GM12878 (cell line): Measurements from ENCODE around the gene SLC9A3.

Experiments
- HDGF ChIP-seq: fragments of 450-650 bp; IDR thresholded peaks from 2 replicates; pipeline ENCODE4 v1.6.1; 2016; ENCODE audit warnings: antibody characterized with exemption
- SRF ChIP-seq, 2 experiments: IDR thresholded peaks; 2 replicates each; pipeline ENCODE4 v1.6.1; 2011; ENCODE audit warnings: low read depth in 2 of 2, low read length in 2 of 2, mild to moderate bottlenecking in 1 of 2, moderate library complexity in 1 of 2
- TCF12 ChIP-seq: IDR thresholded peaks from 2 replicates; pipeline ENCODE4 v1.6.1; 2011; ENCODE audit warnings: low read depth, mild to moderate bottlenecking, low read length
- ZNF274 ChIP-seq: IDR thresholded peaks from one replicate; pipeline ENCODE4 v1.8.0; 2011; ENCODE audit not compliant: insufficient read length, insufficient read depth
- TF ChIP-seq, protein P1 (sequence below), 3 experiments: IDR thresholded peaks in 2 of 3; conservative IDR thresholded peaks in 1 of 3; 2 replicates each; pipeline ENCODE4 v1.5.1; 2011; ENCODE audit warnings: low read depth in 3 of 3, low read length in 3 of 3, mild to moderate bottlenecking in 3 of 3, control low read depth in 2 of 3, moderate library complexity in 2 of 3, inconsistent platforms in 1 of 3, mixed read lengths in 1 of 3; ENCODE audit not compliant: control insufficient read depth in 2 of 3, insufficient read depth in 1 of 3; ENCODE audit errors: extremely low read depth in 1 of 3
- TF ChIP-seq, protein P2 (sequence below): fragments of 150-350 bp; IDR thresholded peaks from 2 replicates; pipeline ENCODE4 v1.6.1; 2016; ENCODE audit warnings: low read depth, low read length

DNA sequence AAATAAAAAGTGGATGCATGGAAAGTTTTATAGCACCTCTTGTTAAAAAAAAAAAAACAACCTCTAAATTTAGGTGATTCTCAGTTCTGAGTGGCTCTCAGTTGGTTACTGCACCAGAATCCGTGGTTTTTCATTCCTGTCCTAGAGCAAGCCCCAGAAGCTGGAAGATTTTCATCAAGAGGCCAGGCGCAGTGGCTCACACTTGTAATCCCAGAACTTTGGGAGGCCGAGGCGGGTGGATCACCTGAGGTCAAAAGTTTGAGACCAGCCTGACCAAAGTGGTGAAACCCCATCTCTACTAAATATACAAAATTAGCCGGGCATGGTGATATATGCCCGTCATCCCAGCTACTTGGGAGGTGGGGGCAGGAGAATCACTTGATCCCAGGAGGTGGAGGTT lies 27.2 kb upstream of the SLC9A3 start:
- TF ChIP-seq SRF (IDR thresholded peaks at IDR 0.05; ENCODE audit: low read depth in 2 of 2, low read length in 2 of 2) (no peak), HDGF (no peak), ZNF274 (no peak), TCF12 (no peak)
- TF ChIP-seq, protein P1, sequence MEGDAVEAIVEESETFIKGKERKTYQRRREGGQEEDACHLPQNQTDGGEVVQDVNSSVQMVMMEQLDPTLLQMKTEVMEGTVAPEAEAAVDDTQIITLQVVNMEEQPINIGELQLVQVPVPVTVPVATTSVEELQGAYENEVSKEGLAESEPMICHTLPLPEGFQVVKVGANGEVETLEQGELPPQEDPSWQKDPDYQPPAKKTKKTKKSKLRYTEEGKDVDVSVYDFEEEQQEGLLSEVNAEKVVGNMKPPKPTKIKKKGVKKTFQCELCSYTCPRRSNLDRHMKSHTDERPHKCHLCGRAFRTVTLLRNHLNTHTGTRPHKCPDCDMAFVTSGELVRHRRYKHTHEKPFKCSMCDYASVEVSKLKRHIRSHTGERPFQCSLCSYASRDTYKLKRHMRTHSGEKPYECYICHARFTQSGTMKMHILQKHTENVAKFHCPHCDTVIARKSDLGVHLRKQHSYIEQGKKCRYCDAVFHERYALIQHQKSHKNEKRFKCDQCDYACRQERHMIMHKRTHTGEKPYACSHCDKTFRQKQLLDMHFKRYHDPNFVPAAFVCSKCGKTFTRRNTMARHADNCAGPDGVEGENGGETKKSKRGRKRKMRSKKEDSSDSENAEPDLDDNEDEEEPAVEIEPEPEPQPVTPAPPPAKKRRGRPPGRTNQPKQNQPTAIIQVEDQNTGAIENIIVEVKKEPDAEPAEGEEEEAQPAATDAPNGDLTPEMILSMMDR (IDR thresholded peaks at IDR 0.05 in 2 of 3, conservative IDR thresholded peaks at IDR 0.05 in 1 of 3; ENCODE audit: control insufficient read depth in 2 of 3, extremely low read depth in 1 of 3, insufficient read depth in 1 of 3, low read depth in 3 of 3, low read length in 3 of 3): no peak
- TF ChIP-seq, protein P2, sequence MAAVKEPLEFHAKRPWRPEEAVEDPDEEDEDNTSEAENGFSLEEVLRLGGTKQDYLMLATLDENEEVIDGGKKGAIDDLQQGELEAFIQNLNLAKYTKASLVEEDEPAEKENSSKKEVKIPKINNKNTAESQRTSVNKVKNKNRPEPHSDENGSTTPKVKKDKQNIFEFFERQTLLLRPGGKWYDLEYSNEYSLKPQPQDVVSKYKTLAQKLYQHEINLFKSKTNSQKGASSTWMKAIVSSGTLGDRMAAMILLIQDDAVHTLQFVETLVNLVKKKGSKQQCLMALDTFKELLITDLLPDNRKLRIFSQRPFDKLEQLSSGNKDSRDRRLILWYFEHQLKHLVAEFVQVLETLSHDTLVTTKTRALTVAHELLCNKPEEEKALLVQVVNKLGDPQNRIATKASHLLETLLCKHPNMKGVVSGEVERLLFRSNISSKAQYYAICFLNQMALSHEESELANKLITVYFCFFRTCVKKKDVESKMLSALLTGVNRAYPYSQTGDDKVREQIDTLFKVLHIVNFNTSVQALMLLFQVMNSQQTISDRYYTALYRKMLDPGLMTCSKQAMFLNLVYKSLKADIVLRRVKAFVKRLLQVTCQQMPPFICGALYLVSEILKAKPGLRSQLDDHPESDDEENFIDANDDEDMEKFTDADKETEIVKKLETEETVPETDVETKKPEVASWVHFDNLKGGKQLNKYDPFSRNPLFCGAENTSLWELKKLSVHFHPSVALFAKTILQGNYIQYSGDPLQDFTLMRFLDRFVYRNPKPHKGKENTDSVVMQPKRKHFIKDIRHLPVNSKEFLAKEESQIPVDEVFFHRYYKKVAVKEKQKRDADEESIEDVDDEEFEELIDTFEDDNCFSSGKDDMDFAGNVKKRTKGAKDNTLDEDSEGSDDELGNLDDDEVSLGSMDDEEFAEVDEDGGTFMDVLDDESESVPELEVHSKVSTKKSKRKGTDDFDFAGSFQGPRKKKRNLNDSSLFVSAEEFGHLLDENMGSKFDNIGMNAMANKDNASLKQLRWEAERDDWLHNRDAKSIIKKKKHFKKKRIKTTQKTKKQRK: no peak
